ENCODE data around the gene EFHD2.
"Not testable (repeated sequence)": the region's sequence is repeated elsewhere in the genome, so short reads cannot be mapped to it uniquely, and the experiment has no call there.

The EFHD2 gene

GRCh38 chr1:15412175-15412800 is 2.6 kb downstream of the EFHD2 start:
- DNase-seq, result peak; percentile 55 to 63

GRCh38 chr1:15412843-15413242 is 3.2 kb downstream of the EFHD2 start:
- DNase-seq, result no peak

GRCh38 chr1:15413563-15414444 is 4.1 kb downstream of the EFHD2 start:
- no peak for DNase-seq

GRCh38 chr1:15414445-15414983 is 4.8 kb downstream of the EFHD2 start:
- DNase-seq, result no peak

GRCh38 chr1:15417059-15417934 is 7.6 kb downstream of the EFHD2 start:
- peak; percentile 71 to 79 for DNase-seq

GRCh38 chr1:15418806-15419515 is 9.3 kb downstream of the EFHD2 start:
- no peak for DNase-seq

- no peak for DNase-seq
These were observed 11.3 kb downstream of the EFHD2 start for GRCh38 chr1:15420853-15421465.

- DNase-seq, result no peak
These were observed 13.2 kb downstream of the EFHD2 start for GRCh38 chr1:15422871-15423270.

- no peak for DNase-seq
These were observed 13.8 kb downstream of the EFHD2 start for GRCh38 chr1:15423355-15424077.

GRCh38 chr1:15424146-15424667 is 14.5 kb downstream of the EFHD2 start:
- no peak for DNase-seq

- no peak for DNase-seq
These were observed 15.3 kb downstream of the EFHD2 start for GRCh38 chr1:15424981-15425380.

GRCh38 chr1:15425521-15425920 is 15.8 kb downstream of the EFHD2 start:
- DNase-seq, result no peak

GRCh38 chr1:15425958-15426357 is 16.3 kb downstream of the EFHD2 start:
- no peak for DNase-seq

GRCh38 chr1:15426492-15427279 is 17.0 kb downstream of the EFHD2 start:
- DNase-seq, result no peak

- no peak for DNase-seq
These were observed 17.6 kb downstream of the EFHD2 start for GRCh38 chr1:15427280-15427666.

- DNase-seq, result not testable (repeated sequence)
These were observed 18.6 kb downstream of the EFHD2 start for GRCh38 chr1:15428252-15428651.

GRCh38 chr1:15428815-15429435 is 19.2 kb downstream of the EFHD2 start:
- DNase-seq, result no peak

- DNase-seq, result peak in 1 of 2 donors; percentile 38
These were observed 20.0 kb downstream of the EFHD2 start for GRCh38 chr1:15429701-15430149.

- DNase-seq, result peak; percentile 67 to 77
These were observed 21.3 kb downstream of the EFHD2 start for GRCh38 chr1:15430787-15431570.

Measured in CD4-positive, alpha-beta T cell treated with Interferon alpha-2 for 1 hour (primary cell).